Measurements from ENCODE around the gene DNAJB9.

DNAJB9 gene

DNA sequence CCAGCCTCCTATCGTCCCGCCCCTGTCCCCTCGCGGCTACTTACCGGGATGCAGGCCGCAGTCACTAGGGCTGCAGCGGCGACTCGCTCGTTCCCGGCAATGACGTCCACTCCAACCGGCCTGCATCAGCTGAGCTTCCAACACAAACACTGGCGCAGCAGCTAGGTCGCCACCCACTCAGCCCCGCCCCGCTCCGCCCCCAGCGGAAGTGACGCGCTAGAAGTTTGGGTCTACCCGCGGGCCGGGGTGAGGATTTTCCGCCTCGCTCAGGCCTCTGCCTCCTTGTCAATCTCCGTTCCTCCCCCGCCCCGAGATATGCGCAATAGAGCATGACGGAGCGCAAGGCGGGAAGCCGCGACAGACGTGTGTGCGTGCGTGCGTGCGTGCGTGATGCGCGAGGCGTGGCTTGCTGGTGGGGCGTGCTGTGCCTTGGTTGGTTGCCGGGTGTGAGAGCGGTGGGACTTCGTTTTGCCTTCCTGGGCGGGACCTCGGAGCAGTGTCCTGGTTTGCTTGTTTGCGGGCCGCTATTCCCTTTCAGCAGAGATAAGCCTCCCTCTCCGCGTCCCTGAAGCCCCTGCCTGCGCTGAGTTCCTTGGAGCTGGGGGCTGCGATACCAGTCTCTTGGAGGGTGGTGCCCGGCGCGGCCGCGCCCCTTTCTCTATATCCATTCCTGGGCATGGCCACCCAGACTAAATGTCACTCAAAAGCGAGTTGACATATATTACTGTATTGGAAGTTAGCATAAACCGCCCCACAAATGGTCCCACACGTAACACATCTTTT, 43.5 kb upstream of the DNAJB9 start, which contains the start of gene PNPLA8:
Gene PNPLA8 (minus strand): TSS at position 151 of the 783 bp plus-strand sequence. CDS start 10,644 bp downstream, outside the sequence.
- TF ChIP-seq TCF4 (CRISPR knock-in tag; IDR thresholded peaks at IDR 0.05; ENCODE audit: borderline replicate concordance) (no peak), GLIS3 (CRISPR knock-in tag; IDR thresholded peaks at IDR 0.05) (no peak), ZC3H10 (CRISPR knock-in tag; IDR thresholded peaks at IDR 0.05) (no peak), PPARA (CRISPR knock-in tag; IDR thresholded peaks at IDR 0.05; ENCODE audit: borderline replicate concordance) (no peak), ZNF8 (CRISPR knock-in tag; IDR thresholded peaks at IDR 0.05) (no peak), TSHZ2 (CRISPR knock-in tag; IDR thresholded peaks at IDR 0.05) (0 out of 2 replicates have a peak, but pooled peaks have one; percentile 21), ESRRG (CRISPR knock-in tag; IDR thresholded peaks at IDR 0.05) (no peak), ZNF565 (CRISPR knock-in tag; conservative IDR thresholded peaks at IDR 0.05; ENCODE audit: low read depth) (no peak), CREB5 (CRISPR knock-in tag; IDR thresholded peaks at IDR 0.05; ENCODE audit: low read depth) (peak; percentile 14; the same call in 1 of the 2 replicates), BACH2 (CRISPR knock-in tag; IDR thresholded peaks at IDR 0.05; ENCODE audit: borderline replicate concordance) (no peak), RARB (CRISPR knock-in tag; IDR thresholded peaks at IDR 0.05) (no peak), ARNTL (CRISPR knock-in tag; IDR thresholded peaks at IDR 0.05; ENCODE audit: borderline replicate concordance, low read depth) (no peak)
- ATAC-seq: peak; percentile 93

- ATAC-seq: no peak
- TF ChIP-seq CREB5 (CRISPR knock-in tag; IDR thresholded peaks at IDR 0.05; ENCODE audit: low read depth) (no peak), ZNF8 (CRISPR knock-in tag; IDR thresholded peaks at IDR 0.05) (0 out of 2 replicates have a peak, but pooled peaks have one; percentile 21)
These were observed 43.0 kb upstream of the DNAJB9 start for GRCh38 chr7:108526768-108527017.

DNA sequence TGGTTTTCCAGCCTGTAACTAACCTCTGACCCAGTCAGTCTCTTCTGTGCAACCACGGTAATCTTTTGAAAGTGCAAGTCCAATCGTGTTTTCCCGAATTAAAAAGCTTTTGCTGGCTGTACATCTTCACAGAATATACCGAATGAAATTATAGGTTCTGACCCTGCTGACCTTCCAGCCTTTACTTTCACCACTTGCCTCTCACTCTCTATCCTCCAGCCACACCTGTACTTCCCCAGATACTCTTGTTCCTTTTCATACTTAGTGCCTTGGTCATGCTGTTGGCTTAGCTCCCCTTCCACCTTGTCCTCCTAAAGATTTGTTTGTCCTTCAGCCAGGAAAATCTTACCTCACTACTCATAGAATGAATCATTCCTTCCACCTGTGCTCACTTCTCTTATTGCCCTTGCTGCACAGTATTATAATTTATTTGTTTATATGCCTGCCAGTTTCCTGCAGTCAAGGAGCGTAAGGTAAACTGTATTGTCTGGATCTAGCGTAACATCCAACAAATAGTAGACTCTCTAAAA, 41.4 kb upstream of the DNAJB9 start:
- TF ChIP-seq TOX (CRISPR knock-in tag; IDR thresholded peaks at IDR 0.05; ENCODE audit: borderline replicate concordance) (no peak), GLIS3 (CRISPR knock-in tag; IDR thresholded peaks at IDR 0.05) (no peak), ZC3H10 (CRISPR knock-in tag; IDR thresholded peaks at IDR 0.05) (no peak), ARNTL (CRISPR knock-in tag; IDR thresholded peaks at IDR 0.05; ENCODE audit: borderline replicate concordance, low read depth) (no peak), OSR1 (CRISPR knock-in tag; IDR thresholded peaks at IDR 0.05) (no peak), PATZ1 (CRISPR knock-in tag; IDR thresholded peaks at IDR 0.05; ENCODE audit: borderline replicate concordance) (no peak), ZNF8 (CRISPR knock-in tag; IDR thresholded peaks at IDR 0.05) (no peak), SNAI2 (CRISPR knock-in tag; IDR thresholded peaks at IDR 0.05) (no peak), TCF4 (CRISPR knock-in tag; IDR thresholded peaks at IDR 0.05; ENCODE audit: borderline replicate concordance) (no peak), ZFP3 (CRISPR knock-in tag; IDR thresholded peaks at IDR 0.05) (no peak), ESRRG (CRISPR knock-in tag; IDR thresholded peaks at IDR 0.05) (no peak), RARB (CRISPR knock-in tag; IDR thresholded peaks at IDR 0.05) (no peak), CREB5 (CRISPR knock-in tag; IDR thresholded peaks at IDR 0.05; ENCODE audit: low read depth) (no peak), CSRNP3 (CRISPR knock-in tag; IDR thresholded peaks at IDR 0.05) (no peak), CSDC2 (CRISPR knock-in tag; IDR thresholded peaks at IDR 0.05) (no peak), TSHZ2 (CRISPR knock-in tag; IDR thresholded peaks at IDR 0.05) (no peak), BACH2 (CRISPR knock-in tag; IDR thresholded peaks at IDR 0.05; ENCODE audit: borderline replicate concordance) (no peak), ZFP30 (CRISPR knock-in tag; IDR thresholded peaks at IDR 0.05) (no peak), ZNF70 (CRISPR knock-in tag; IDR thresholded peaks at IDR 0.05) (no peak)

More for the DNA sequence above, 41.4 kb upstream of the DNAJB9 start:
- ATAC-seq: no peak
